ENCODE data around the gene SREK1IP1.
"Not testable (repeated sequence)": the region's sequence is repeated elsewhere in the genome, so short reads cannot be mapped to it uniquely, and the experiment has no call there.

Gene SREK1IP1

GRCh38 chr5:64759960-64760660 is 8.4 kb downstream of the SREK1IP1 start:
- Histone ChIP-seq H3K27me3 (ENCODE audit: control insufficient read depth in 1 of 2, insufficient read depth in 2 of 2, low read length in 2 of 2) (no peaks in the 10 kb centered on the region), H3K9ac (ENCODE audit: low read length) (no peak overlapping the region), H3K4me3 (ENCODE audit: low read depth in 1 of 2, low read length in 2 of 2) (no peak overlapping the region), H3K4me1 (ENCODE audit: insufficient read depth, low read length) (peaks cover 10% of the 10 kb centered on the region), H3K27ac (ENCODE audit: low read depth, low read length) (no peak overlapping the region), H3K9me3 (ENCODE audit: low read length) (no peaks in the 10 kb centered on the region), H3K36me3 (ENCODE audit: insufficient read depth, low read length) (peaks cover 7% of the 10 kb centered on the region)

- Histone ChIP-seq H3K36me3 (ENCODE audit: insufficient read depth, low read length) (no peaks in the 10 kb centered on the region), H3K27me3 (ENCODE audit: control insufficient read depth in 1 of 2, insufficient read depth in 2 of 2, low read length in 2 of 2) (no peaks in the 10 kb centered on the region), H3K27ac (ENCODE audit: low read depth, low read length) (no peak overlapping the region)
These were observed 9.6 kb downstream of the SREK1IP1 start for GRCh38 chr5:64758901-64759300.

GRCh38 chr5:64754066-64754465 is 14.4 kb downstream of the SREK1IP1 start:
- peaks cover 5% of the 10 kb centered on the region for H3K36me3 ChIP-seq (ENCODE audit: insufficient read depth, low read length)
- no peaks in the 10 kb centered on the region for H3K9me3 ChIP-seq (ENCODE audit: low read length)
- H3K27ac ChIP-seq (ENCODE audit: low read depth, low read length) = no peak overlapping the region
- H3K4me3 ChIP-seq (ENCODE audit: low read depth in 1 of 2, low read length in 2 of 2) = no peak overlapping the region
- H3K9ac ChIP-seq (ENCODE audit: low read length) = no peak overlapping the region
- peaks cover 3% of the 10 kb centered on the region for H3K4me1 ChIP-seq (ENCODE audit: insufficient read depth, low read length)
- H3K27me3 ChIP-seq (ENCODE audit: control insufficient read depth in 1 of 2, insufficient read depth in 2 of 2, low read length in 2 of 2) = no peaks in the 10 kb centered on the region

More at GRCh38 chr5:64758901-64759300, 9.6 kb downstream of the SREK1IP1 start:
- H3K9ac ChIP-seq (ENCODE audit: low read length) = no peak overlapping the region
- no peaks in the 10 kb centered on the region for H3K9me3 ChIP-seq (ENCODE audit: low read length)
- no peak overlapping the region for H3K4me3 ChIP-seq (ENCODE audit: low read depth in 1 of 2, low read length in 2 of 2)
- H3K4me1 ChIP-seq (ENCODE audit: insufficient read depth, low read length) = peaks cover 10% of the 10 kb centered on the region

- Histone ChIP-seq H3K4me1 (ENCODE audit: insufficient read depth, low read length) (no peaks in the 10 kb centered on the region), H3K9me3 (ENCODE audit: low read length) (no peaks in the 10 kb centered on the region)
These were observed 19.1 kb downstream of the SREK1IP1 start for GRCh38 chr5:64749385-64749784.

GRCh38 chr5:64746446-64746845 is 22.0 kb downstream of the SREK1IP1 start:
- H3K27me3 ChIP-seq (ENCODE audit: control insufficient read depth in 1 of 2, insufficient read depth in 2 of 2, low read length in 2 of 2) = no peaks in the 10 kb centered on the region
- no peaks in the 10 kb centered on the region for H3K9me3 ChIP-seq (ENCODE audit: low read length)
- H3K27ac ChIP-seq (ENCODE audit: low read depth, low read length) = no peak overlapping the region
- no peaks in the 10 kb centered on the region for H3K4me1 ChIP-seq (ENCODE audit: insufficient read depth, low read length)
- no peak overlapping the region for H3K9ac ChIP-seq (ENCODE audit: low read length)
- H3K4me3 ChIP-seq (ENCODE audit: low read depth in 1 of 2, low read length in 2 of 2) = no peak overlapping the region
- no peaks in the 10 kb centered on the region for H3K36me3 ChIP-seq (ENCODE audit: insufficient read depth, low read length)

More at GRCh38 chr5:64749385-64749784, 19.1 kb downstream of the SREK1IP1 start:
- no peak overlapping the region for H3K27ac ChIP-seq (ENCODE audit: low read depth, low read length)
- H3K27me3 ChIP-seq (ENCODE audit: control insufficient read depth in 1 of 2, insufficient read depth in 2 of 2, low read length in 2 of 2) = no peaks in the 10 kb centered on the region
- no peak overlapping the region for H3K4me3 ChIP-seq (ENCODE audit: low read depth in 1 of 2, low read length in 2 of 2)
- H3K36me3 ChIP-seq (ENCODE audit: insufficient read depth, low read length) = peaks cover 5% of the 10 kb centered on the region
- H3K9ac ChIP-seq (ENCODE audit: low read length) = no peak overlapping the region

GRCh38 chr5:64744914-64745313 is 23.6 kb downstream of the SREK1IP1 start:
- H3K27me3 ChIP-seq (ENCODE audit: control insufficient read depth in 1 of 2, insufficient read depth in 2 of 2, low read length in 2 of 2) = no peaks in the 10 kb centered on the region
- H3K36me3 ChIP-seq (ENCODE audit: insufficient read depth, low read length) = peaks cover 5% of the 10 kb centered on the region
- H3K9me3 ChIP-seq (ENCODE audit: low read length) = no peaks in the 10 kb centered on the region
- no peak overlapping the region for H3K4me3 ChIP-seq (ENCODE audit: low read depth in 1 of 2, low read length in 2 of 2)
- no peak overlapping the region for H3K9ac ChIP-seq (ENCODE audit: low read length)
- H3K4me1 ChIP-seq (ENCODE audit: insufficient read depth, low read length) = no peaks in the 10 kb centered on the region
- no peak overlapping the region for H3K27ac ChIP-seq (ENCODE audit: low read depth, low read length)

GRCh38 chr5:64742821-64743220 is 25.7 kb downstream of the SREK1IP1 start:
- peaks cover 13% of the 10 kb centered on the region for H3K36me3 ChIP-seq (ENCODE audit: insufficient read depth, low read length)
- no peaks in the 10 kb centered on the region for H3K27me3 ChIP-seq (ENCODE audit: control insufficient read depth in 1 of 2, insufficient read depth in 2 of 2, low read length in 2 of 2)
- no peak overlapping the region for H3K27ac ChIP-seq (ENCODE audit: low read depth, low read length)
- no peaks in the 10 kb centered on the region for H3K9me3 ChIP-seq (ENCODE audit: low read length)
- no peak overlapping the region for H3K9ac ChIP-seq (ENCODE audit: low read length)
- no peak overlapping the region for H3K4me3 ChIP-seq (ENCODE audit: low read depth in 1 of 2, low read length in 2 of 2)
- no peaks in the 10 kb centered on the region for H3K4me1 ChIP-seq (ENCODE audit: insufficient read depth, low read length)

GRCh38 chr5:64742411-64742810 is 26.1 kb downstream of the SREK1IP1 start:
- Histone ChIP-seq H3K4me1 (ENCODE audit: insufficient read depth, low read length) (no peaks in the 10 kb centered on the region), H3K9me3 (ENCODE audit: low read length) (no peaks in the 10 kb centered on the region), H3K4me3 (ENCODE audit: low read depth in 1 of 2, low read length in 2 of 2) (no peak overlapping the region), H3K27ac (ENCODE audit: low read depth, low read length) (no peak overlapping the region), H3K27me3 (ENCODE audit: control insufficient read depth in 1 of 2, insufficient read depth in 2 of 2, low read length in 2 of 2) (no peaks in the 10 kb centered on the region), H3K36me3 (ENCODE audit: insufficient read depth, low read length) (peaks cover 13% of the 10 kb centered on the region), H3K9ac (ENCODE audit: low read length) (no peak overlapping the region)

- Histone ChIP-seq H3K27ac (ENCODE audit: low read depth, low read length) (no peak overlapping the region), H3K36me3 (ENCODE audit: insufficient read depth, low read length) (peaks cover 29% of the 10 kb centered on the region), H3K4me3 (ENCODE audit: low read depth in 1 of 2, low read length in 2 of 2) (no peak overlapping the region), H3K9me3 (ENCODE audit: low read length) (no peaks in the 10 kb centered on the region), H3K4me1 (ENCODE audit: insufficient read depth, low read length) (no peaks in the 10 kb centered on the region), H3K27me3 (ENCODE audit: control insufficient read depth in 1 of 2, insufficient read depth in 2 of 2, low read length in 2 of 2) (no peaks in the 10 kb centered on the region), H3K9ac (ENCODE audit: low read length) (no peak overlapping the region)
These were observed 41.3 kb downstream of the SREK1IP1 start for GRCh38 chr5:64727150-64727549.

GRCh38 chr5:64722588-64722987 is 45.9 kb downstream of the SREK1IP1 start:
- H3K4me1 ChIP-seq (ENCODE audit: insufficient read depth, low read length) = no peaks in the 10 kb centered on the region
- no peak overlapping the region for H3K4me3 ChIP-seq (ENCODE audit: low read depth in 1 of 2, low read length in 2 of 2)
- no peaks in the 10 kb centered on the region for H3K27me3 ChIP-seq (ENCODE audit: control insufficient read depth in 1 of 2, insufficient read depth in 2 of 2, low read length in 2 of 2)
- no peak overlapping the region for H3K9ac ChIP-seq (ENCODE audit: low read length)
- H3K27ac ChIP-seq (ENCODE audit: low read depth, low read length) = no peak overlapping the region
- no peaks in the 10 kb centered on the region for H3K9me3 ChIP-seq (ENCODE audit: low read length)
- H3K36me3 ChIP-seq (ENCODE audit: insufficient read depth, low read length) = peaks cover 29% of the 10 kb centered on the region

GRCh38 chr5:64714495-64714894 is 54.0 kb downstream of the SREK1IP1 start:
- H3K27ac ChIP-seq (ENCODE audit: low read depth, low read length); H3K36me3 ChIP-seq (ENCODE audit: insufficient read depth, low read length); H3K4me3 ChIP-seq (ENCODE audit: low read depth in 1 of 2, low read length in 2 of 2); H3K9me3 ChIP-seq (ENCODE audit: low read length); H3K4me1 ChIP-seq (ENCODE audit: insufficient read depth, low read length); H3K27me3 ChIP-seq (ENCODE audit: control insufficient read depth in 1 of 2, insufficient read depth in 2 of 2, low read length in 2 of 2); H3K9ac ChIP-seq (ENCODE audit: low read length): not testable (repeated sequence)

GRCh38 chr5:64707191-64707590 is 61.3 kb downstream of the SREK1IP1 start:
- Histone ChIP-seq H3K9ac (ENCODE audit: low read length) (no peak overlapping the region), H3K27ac (ENCODE audit: low read depth, low read length) (no peak overlapping the region), H3K27me3 (ENCODE audit: control insufficient read depth in 1 of 2, insufficient read depth in 2 of 2, low read length in 2 of 2) (no peaks in the 10 kb centered on the region), H3K4me1 (ENCODE audit: insufficient read depth, low read length) (no peaks in the 10 kb centered on the region), H3K36me3 (ENCODE audit: insufficient read depth, low read length) (no peaks in the 10 kb centered on the region), H3K4me3 (ENCODE audit: low read depth in 1 of 2, low read length in 2 of 2) (no peak overlapping the region), H3K9me3 (ENCODE audit: low read length) (no peaks in the 10 kb centered on the region)
